ENCODE data around the gene GRM8. TPM values are rescaled to one million over a fixed set of nuclear protein-coding genes. Genes with fewer than 3 reads are reported as not detected.

GRM8 gene
- total and polyA plus RNA-seq, 2 experiments from 2014 or later = not detected

- H3K36me3 ChIP-seq (ENCODE audit: low read depth) = no peaks in the 10 kb centered on the region
- no peaks in the 10 kb centered on the region for H3F3A ChIP-seq (ENCODE audit: insufficient read depth)
- no peak for DNase-seq
- no peaks in the 10 kb centered on the region for H3K4me1 ChIP-seq (ENCODE audit: insufficient read depth)
- in situ Hi-C loops (cut with MboI) = no loop called here
- no peak overlapping the region for H3K27ac ChIP-seq
- H3K9ac ChIP-seq = no peak overlapping the region
- no peak overlapping the region for H2AFZ ChIP-seq
- no peaks in the 10 kb centered on the region for H3K79me2 ChIP-seq (ENCODE audit: insufficient read depth)
- no peaks in the 10 kb centered on the region for H4K20me1 ChIP-seq (ENCODE audit: insufficient read depth)
- no peak overlapping the region for H3K4me2 ChIP-seq (ENCODE audit: unreplicated experiment)
- no peak for TF ChIP-seq EZH2phosphoT487 (IDR thresholded peaks at IDR 0.05; ENCODE audit: insufficient read depth, low read depth)
- no peak for TF ChIP-seq EZH2 (IDR thresholded peaks at IDR 0.05; ENCODE audit: insufficient read depth, poor library complexity, severe bottlenecking)
- no peaks in the 10 kb centered on the region for H3K27me3 ChIP-seq (replicated peaks; ENCODE audit: insufficient read depth)
- H3K4me3 ChIP-seq = no peak overlapping the region
- no peaks in the 10 kb centered on the region for H3K9me2 ChIP-seq (ENCODE audit: insufficient read depth)
- WGBS, 2 experiments (ENCODE audit: low coverage in 1 of 2, low lambda C conversion rate in 2 of 2, missing lambda C conversion rate in 2 of 2) = 13 to 19% methylated on average over 2 of the region's 2 CpGs
- no peaks in the 10 kb centered on the region for H3K9me3 ChIP-seq (ENCODE audit: low read depth)
These were observed 758.9 kb downstream of the GRM8 start for GRCh38 chr7:126493801-126494200.

- no peaks in the 10 kb centered on the region for H3K9me2 ChIP-seq (ENCODE audit: insufficient read depth)
- H3K27ac ChIP-seq = no peak overlapping the region
- no peak overlapping the region for H3K4me2 ChIP-seq (ENCODE audit: unreplicated experiment)
- no peaks in the 10 kb centered on the region for H3K79me2 ChIP-seq (ENCODE audit: insufficient read depth)
- no peaks in the 10 kb centered on the region for H3K27me3 ChIP-seq (replicated peaks; ENCODE audit: insufficient read depth)
- no peaks in the 10 kb centered on the region for H3K9me3 ChIP-seq (ENCODE audit: low read depth)
- in situ Hi-C loops (cut with MboI) = no loop called here
- no peaks in the 10 kb centered on the region for H4K20me1 ChIP-seq (ENCODE audit: insufficient read depth)
- H3K36me3 ChIP-seq (ENCODE audit: low read depth) = no peaks in the 10 kb centered on the region
- WGBS, 2 experiments (ENCODE audit: low coverage in 1 of 2, low lambda C conversion rate in 2 of 2, missing lambda C conversion rate in 2 of 2) = 35 to 38% methylated on average over 2 of the region's 2 CpGs
- H3F3A ChIP-seq (ENCODE audit: insufficient read depth) = no peaks in the 10 kb centered on the region
- no peak for DNase-seq
- no peak overlapping the region for H3K4me3 ChIP-seq
- H3K4me1 ChIP-seq (ENCODE audit: insufficient read depth) = no peaks in the 10 kb centered on the region
- TF ChIP-seq EZH2phosphoT487 (IDR thresholded peaks at IDR 0.05; ENCODE audit: insufficient read depth, low read depth) = no peak
- TF ChIP-seq EZH2 (IDR thresholded peaks at IDR 0.05; ENCODE audit: insufficient read depth, poor library complexity, severe bottlenecking) = no peak
- no peak overlapping the region for H2AFZ ChIP-seq
- no peak overlapping the region for H3K9ac ChIP-seq
These were observed 762.9 kb downstream of the GRM8 start for GRCh38 chr7:126489874-126490273.

- in situ Hi-C loops (cut with MboI) = no loop called here
- WGBS, 2 experiments (ENCODE audit: low coverage in 1 of 2, low lambda C conversion rate in 2 of 2, missing lambda C conversion rate in 2 of 2) = 13 to 25% methylated on average over 4 of the region's 4 CpGs
These were observed 764.9 kb downstream of the GRM8 start for GRCh38 chr7:126487728-126488442.

GRCh38 chr7:126486806-126487205, 765.9 kb downstream of the GRM8 start:
- H3K4me2 ChIP-seq (ENCODE audit: unreplicated experiment) = no peak overlapping the region
- no peak overlapping the region for H2AFZ ChIP-seq
- H3F3A ChIP-seq (ENCODE audit: insufficient read depth) = no peaks in the 10 kb centered on the region
- H3K4me1 ChIP-seq (ENCODE audit: insufficient read depth) = no peaks in the 10 kb centered on the region
- no peaks in the 10 kb centered on the region for H3K79me2 ChIP-seq (ENCODE audit: insufficient read depth)
- DNase-seq = no peak
- in situ Hi-C loops (cut with MboI) = no loop called here
- H3K9me3 ChIP-seq (ENCODE audit: low read depth) = no peaks in the 10 kb centered on the region
- no peaks in the 10 kb centered on the region for H3K27me3 ChIP-seq (replicated peaks; ENCODE audit: insufficient read depth)
- no peak overlapping the region for H3K4me3 ChIP-seq
- TF ChIP-seq EZH2phosphoT487 (IDR thresholded peaks at IDR 0.05; ENCODE audit: insufficient read depth, low read depth) (no peak), EZH2 (IDR thresholded peaks at IDR 0.05; ENCODE audit: insufficient read depth, poor library complexity, severe bottlenecking) (no peak)
- no peak overlapping the region for H3K9ac ChIP-seq
- no peaks in the 10 kb centered on the region for H3K36me3 ChIP-seq (ENCODE audit: low read depth)
- no peak overlapping the region for H3K27ac ChIP-seq
- H4K20me1 ChIP-seq (ENCODE audit: insufficient read depth) = no peaks in the 10 kb centered on the region
- H3K9me2 ChIP-seq (ENCODE audit: insufficient read depth) = no peaks in the 10 kb centered on the region

More at GRCh38 chr7:126487728-126488442, 764.9 kb downstream of the GRM8 start:
- Histone ChIP-seq H3K79me2 (ENCODE audit: insufficient read depth) (no peaks in the 10 kb centered on the region), H3F3A (ENCODE audit: insufficient read depth) (no peaks in the 10 kb centered on the region), H2AFZ (no peak overlapping the region), H4K20me1 (ENCODE audit: insufficient read depth) (no peaks in the 10 kb centered on the region), H3K9ac (no peak overlapping the region), H3K4me3 (no peak overlapping the region), H3K4me1 (ENCODE audit: insufficient read depth) (no peaks in the 10 kb centered on the region), H3K27me3 (replicated peaks; ENCODE audit: insufficient read depth) (no peaks in the 10 kb centered on the region), H3K4me2 (ENCODE audit: unreplicated experiment) (no peak overlapping the region), H3K9me2 (ENCODE audit: insufficient read depth) (no peaks in the 10 kb centered on the region), H3K36me3 (ENCODE audit: low read depth) (no peaks in the 10 kb centered on the region), H3K9me3 (ENCODE audit: low read depth) (no peaks in the 10 kb centered on the region), H3K27ac (no peak overlapping the region)
- no peak for TF ChIP-seq EZH2phosphoT487 (IDR thresholded peaks at IDR 0.05; ENCODE audit: insufficient read depth, low read depth)
- no peak for TF ChIP-seq EZH2 (IDR thresholded peaks at IDR 0.05; ENCODE audit: insufficient read depth, poor library complexity, severe bottlenecking)
- no peak for DNase-seq

Data from GM23248 (cell line).